Measurements from ENCODE around the gene WNT3.
"Not testable (repeated sequence)": the region's sequence is repeated elsewhere in the genome, so short reads cannot be mapped to it uniquely, and the experiment has no call there.

WNT3 gene

GRCh38 chr17:46780003-46780373 lies 38.5 kb downstream of the WNT3 start:
- DNase-seq = no peak

GRCh38 chr17:46777943-46778915 lies 40.3 kb downstream of the WNT3 start:
- no peak for DNase-seq

- DNase-seq = no peak
Measured at GRCh38 chr17:46776298-46777005, 42.0 kb downstream of the WNT3 start.

GRCh38 chr17:46774108-46774737 lies 44.3 kb downstream of the WNT3 start:
- DNase-seq = no peak

- no peak for DNase-seq
Measured at GRCh38 chr17:46773676-46774075, 44.8 kb downstream of the WNT3 start.

GRCh38 chr17:46773221-46773605 lies 45.3 kb downstream of the WNT3 start:
- no peak for DNase-seq

GRCh38 chr17:46772475-46773220 lies 45.8 kb downstream of the WNT3 start:
- no peak for DNase-seq

GRCh38 chr17:46771561-46772474 lies 46.7 kb downstream of the WNT3 start:
- no peak for DNase-seq

- DNase-seq = peak in 1 of 2 experiments; percentile 54
Measured at GRCh38 chr17:46770818-46771560, 47.5 kb downstream of the WNT3 start.

GRCh38 chr17:46770439-46770817 lies 48.1 kb downstream of the WNT3 start:
- no peak for DNase-seq

- no peak for DNase-seq
Measured at GRCh38 chr17:46769531-46770438, 48.7 kb downstream of the WNT3 start.

GRCh38 chr17:46768896-46769295 lies 49.6 kb downstream of the WNT3 start:
- not testable (repeated sequence) for DNase-seq

- DNase-seq = no peak
Measured at GRCh38 chr17:46768540-46768870, 50.0 kb downstream of the WNT3 start.

- no peak for DNase-seq
Measured at GRCh38 chr17:46766493-46767491, 51.7 kb downstream of the WNT3 start.

- DNase-seq = no peak
Measured at GRCh38 chr17:46765453-46765852, 53.0 kb downstream of the WNT3 start.

- DNase-seq = no peak
Measured at GRCh38 chr17:46764709-46765401, 53.6 kb downstream of the WNT3 start.

- DNase-seq = no peak
Measured at GRCh38 chr17:46764000-46764708, 54.3 kb downstream of the WNT3 start.

Data from SW 1271 (cell line).